Right lobe of liver (tissue), 4 donors: ENCODE measurements around the gene SCLT1.

Source experiments
- CTCF ChIP-seq, 4 donors: fragments of 200-600 bp in 3 of 4; fragments of 450-650 bp in 1 of 4; IDR thresholded peaks; one replicate each; pipeline versions ENCODE4 v1.5.1 to v1.8.0; 2016 to 2022; ENCODE audit warnings: antibody characterized with exemption in 4 of 4, mild to moderate bottlenecking in 2 of 4
- POLR2A ChIP-seq: fragments of 450-650 bp; IDR thresholded peaks from one replicate; pipeline ENCODE4 v1.6.1; 2017; ENCODE audit warnings: antibody characterized with exemption, mild to moderate bottlenecking
- donor health status: DM: no; HTN: no; CAD: no.
- donor health status: DM: no; HTN: no; CAD: no.
- donor health status: DM: no; HTN: yes; CAD: no.

- TF ChIP-seq POLR2A (no peak), CTCF (IDR thresholded peaks at IDR 0.05) (no peak)
These were observed 257.7 kb downstream of the SCLT1 start for GRCh38 chr4:128835498-128836222.
